ENCODE measurements around the gene INTS1.

Gene INTS1, protein sequence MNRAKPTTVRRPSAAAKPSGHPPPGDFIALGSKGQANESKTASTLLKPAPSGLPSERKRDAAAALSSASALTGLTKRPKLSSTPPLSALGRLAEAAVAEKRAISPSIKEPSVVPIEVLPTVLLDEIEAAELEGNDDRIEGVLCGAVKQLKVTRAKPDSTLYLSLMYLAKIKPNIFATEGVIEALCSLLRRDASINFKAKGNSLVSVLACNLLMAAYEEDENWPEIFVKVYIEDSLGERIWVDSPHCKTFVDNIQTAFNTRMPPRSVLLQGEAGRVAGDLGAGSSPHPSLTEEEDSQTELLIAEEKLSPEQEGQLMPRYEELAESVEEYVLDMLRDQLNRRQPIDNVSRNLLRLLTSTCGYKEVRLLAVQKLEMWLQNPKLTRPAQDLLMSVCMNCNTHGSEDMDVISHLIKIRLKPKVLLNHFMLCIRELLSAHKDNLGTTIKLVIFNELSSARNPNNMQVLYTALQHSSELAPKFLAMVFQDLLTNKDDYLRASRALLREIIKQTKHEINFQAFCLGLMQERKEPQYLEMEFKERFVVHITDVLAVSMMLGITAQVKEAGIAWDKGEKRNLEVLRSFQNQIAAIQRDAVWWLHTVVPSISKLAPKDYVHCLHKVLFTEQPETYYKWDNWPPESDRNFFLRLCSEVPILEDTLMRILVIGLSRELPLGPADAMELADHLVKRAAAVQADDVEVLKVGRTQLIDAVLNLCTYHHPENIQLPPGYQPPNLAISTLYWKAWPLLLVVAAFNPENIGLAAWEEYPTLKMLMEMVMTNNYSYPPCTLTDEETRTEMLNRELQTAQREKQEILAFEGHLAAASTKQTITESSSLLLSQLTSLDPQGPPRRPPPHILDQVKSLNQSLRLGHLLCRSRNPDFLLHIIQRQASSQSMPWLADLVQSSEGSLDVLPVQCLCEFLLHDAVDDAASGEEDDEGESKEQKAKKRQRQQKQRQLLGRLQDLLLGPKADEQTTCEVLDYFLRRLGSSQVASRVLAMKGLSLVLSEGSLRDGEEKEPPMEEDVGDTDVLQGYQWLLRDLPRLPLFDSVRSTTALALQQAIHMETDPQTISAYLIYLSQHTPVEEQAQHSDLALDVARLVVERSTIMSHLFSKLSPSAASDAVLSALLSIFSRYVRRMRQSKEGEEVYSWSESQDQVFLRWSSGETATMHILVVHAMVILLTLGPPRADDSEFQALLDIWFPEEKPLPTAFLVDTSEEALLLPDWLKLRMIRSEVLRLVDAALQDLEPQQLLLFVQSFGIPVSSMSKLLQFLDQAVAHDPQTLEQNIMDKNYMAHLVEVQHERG (N-terminal part only)

DNA sequence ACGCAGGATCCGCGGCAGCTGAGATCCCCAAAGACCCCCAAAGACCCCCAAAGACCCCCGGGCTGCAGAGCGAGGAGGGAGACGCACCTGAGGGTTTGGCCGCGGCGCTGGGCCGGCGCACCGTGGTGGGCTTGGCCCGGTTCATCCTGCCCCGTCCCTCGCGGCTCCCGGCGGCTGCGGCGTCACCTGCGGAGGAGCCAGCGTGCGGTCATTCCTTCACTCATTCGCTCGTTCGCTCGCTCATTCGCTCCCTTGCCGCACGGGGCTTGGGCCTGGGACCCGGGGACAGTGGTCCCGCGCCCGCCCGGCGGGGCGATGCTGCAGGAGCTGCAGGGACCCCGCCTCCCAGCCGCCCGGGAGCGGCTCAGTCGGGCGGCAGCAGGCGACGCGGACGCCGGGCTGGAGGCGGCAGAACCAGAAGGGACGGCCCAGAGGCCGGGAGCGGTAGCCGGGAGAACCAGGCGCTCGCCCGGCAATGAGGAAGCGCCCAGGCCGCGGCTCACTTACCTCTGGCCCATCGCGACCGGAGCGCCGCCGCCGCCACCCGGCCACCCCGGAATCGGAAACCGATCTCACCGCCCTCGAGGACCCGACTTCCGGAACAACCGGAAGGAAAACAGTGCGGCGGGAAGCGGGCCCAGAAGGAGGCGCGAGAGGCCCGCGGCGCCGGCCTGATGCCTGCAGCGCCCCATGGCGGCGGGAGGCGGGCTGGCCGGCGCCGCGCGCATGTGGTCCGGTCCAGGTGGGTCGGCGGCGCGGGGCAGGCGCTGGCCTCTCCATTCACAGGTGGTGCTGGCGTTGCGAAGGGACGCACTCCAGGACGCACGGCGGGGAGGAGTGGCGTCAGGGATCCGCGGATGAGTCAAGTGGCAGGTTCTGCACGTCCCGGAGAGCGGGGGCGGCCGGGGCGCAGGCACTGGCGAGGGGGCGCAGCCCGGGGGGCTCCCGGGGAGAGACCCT lies at the start of gene INTS1:
INTS1 (minus strand) TSS at position 574 of the 960 bp plus-strand sequence; CDS start at position 145, 429 bp downstream.
- H3K4me3 ChIP-seq (ENCODE audit: control insufficient read depth, low read depth, low read length), result peak within 1 kb of the TSS; percentile 97

DNA sequence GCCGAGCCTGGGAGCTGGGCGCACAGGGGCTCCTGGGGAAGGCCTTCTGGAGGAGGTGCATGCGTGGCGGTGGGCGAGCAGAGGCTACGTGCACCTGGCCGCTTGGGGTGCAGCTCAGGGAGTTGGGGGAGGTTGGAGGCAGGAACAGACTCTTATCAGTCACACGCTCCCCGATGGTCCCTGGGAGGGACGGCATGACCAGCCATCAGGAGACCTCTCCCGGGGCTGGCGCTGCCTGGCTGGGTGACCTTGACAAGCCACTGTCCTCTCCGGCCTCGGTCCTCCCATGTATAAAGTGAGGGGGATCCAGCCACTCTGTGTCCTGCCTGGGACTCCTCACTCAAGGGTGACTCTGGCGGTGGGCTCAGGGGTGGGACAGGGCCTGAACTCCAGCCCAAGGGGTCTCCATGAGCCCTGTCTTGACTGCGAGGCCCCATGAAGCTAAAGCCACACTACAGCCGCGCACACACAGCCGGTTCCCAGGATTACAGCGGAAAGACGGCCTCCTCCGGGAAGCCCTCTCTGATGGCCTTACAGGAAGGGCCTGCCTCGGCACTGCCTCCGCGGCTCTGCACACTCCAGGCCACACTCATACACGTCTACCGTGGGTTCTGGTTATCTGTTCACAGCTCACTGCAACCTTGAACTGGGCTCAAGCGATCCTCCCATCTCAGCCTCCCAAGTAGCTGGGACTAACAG lies 49.5 kb upstream of the INTS1 start:
- no peak for DNase-seq (ENCODE audit: low read depth)
- TF ChIP-seq, protein P1, sequence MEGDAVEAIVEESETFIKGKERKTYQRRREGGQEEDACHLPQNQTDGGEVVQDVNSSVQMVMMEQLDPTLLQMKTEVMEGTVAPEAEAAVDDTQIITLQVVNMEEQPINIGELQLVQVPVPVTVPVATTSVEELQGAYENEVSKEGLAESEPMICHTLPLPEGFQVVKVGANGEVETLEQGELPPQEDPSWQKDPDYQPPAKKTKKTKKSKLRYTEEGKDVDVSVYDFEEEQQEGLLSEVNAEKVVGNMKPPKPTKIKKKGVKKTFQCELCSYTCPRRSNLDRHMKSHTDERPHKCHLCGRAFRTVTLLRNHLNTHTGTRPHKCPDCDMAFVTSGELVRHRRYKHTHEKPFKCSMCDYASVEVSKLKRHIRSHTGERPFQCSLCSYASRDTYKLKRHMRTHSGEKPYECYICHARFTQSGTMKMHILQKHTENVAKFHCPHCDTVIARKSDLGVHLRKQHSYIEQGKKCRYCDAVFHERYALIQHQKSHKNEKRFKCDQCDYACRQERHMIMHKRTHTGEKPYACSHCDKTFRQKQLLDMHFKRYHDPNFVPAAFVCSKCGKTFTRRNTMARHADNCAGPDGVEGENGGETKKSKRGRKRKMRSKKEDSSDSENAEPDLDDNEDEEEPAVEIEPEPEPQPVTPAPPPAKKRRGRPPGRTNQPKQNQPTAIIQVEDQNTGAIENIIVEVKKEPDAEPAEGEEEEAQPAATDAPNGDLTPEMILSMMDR (IDR thresholded peaks at IDR 0.05; ENCODE audit: control insufficient read depth, insufficient read depth, low read depth, low read length, missing control alignments), result no peak
- H3K4me3 ChIP-seq (ENCODE audit: control insufficient read depth, low read depth, low read length), result no peak overlapping the region

More for the DNA sequence above, at the start of gene INTS1:
- peak; percentile 35 for DNase-seq (ENCODE audit: low read depth)
- TF ChIP-seq, protein P1 (IDR thresholded peaks at IDR 0.05; ENCODE audit: control insufficient read depth, insufficient read depth, low read depth, low read length, missing control alignments), result peak; percentile 58

DNA sequence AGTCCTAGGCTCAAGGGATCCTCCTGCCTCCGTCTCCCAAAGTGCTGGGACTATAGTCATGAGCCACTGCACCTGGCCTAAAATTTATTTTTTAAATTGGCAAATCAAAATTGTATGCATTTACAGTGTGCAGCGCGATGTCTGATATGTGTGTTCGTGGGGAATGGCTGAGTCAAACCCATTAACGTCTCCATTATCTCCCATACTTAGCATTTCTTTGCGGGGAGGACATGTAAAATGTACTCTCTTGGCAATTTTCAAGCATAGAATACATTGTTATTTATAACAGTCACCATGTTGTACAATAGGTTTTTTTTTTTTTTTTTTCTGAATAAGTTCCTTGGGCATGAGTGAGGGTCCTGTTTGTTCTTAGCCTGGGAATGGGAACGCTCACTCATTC lies 48.0 kb upstream of the INTS1 start:
- TF ChIP-seq, protein P1 (IDR thresholded peaks at IDR 0.05; ENCODE audit: control insufficient read depth, insufficient read depth, low read depth, low read length, missing control alignments), result no peak
- DNase-seq (ENCODE audit: low read depth), result no peak
- H3K4me3 ChIP-seq (ENCODE audit: control insufficient read depth, low read depth, low read length), result no peak overlapping the region

DNA sequence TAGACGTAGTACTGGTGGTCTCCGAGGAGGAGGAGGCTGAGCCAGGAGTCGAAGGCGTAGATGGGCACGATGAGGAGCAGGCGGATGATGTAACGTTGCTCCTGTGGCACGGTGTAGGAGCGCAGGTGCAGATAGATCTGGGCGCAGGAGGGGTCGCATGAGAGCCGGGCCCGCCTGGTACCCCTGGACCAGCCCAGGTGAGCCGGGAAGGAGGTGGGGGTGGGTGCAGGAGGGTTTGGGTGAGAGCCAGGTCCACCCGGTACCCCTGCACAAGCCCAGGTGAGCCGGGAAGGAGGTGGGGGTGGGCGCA lies 46.6 kb upstream of the INTS1 start:
- H3K4me3 ChIP-seq (ENCODE audit: control insufficient read depth, low read depth, low read length), result no peak overlapping the region
- TF ChIP-seq, protein P1 (IDR thresholded peaks at IDR 0.05; ENCODE audit: control insufficient read depth, insufficient read depth, low read depth, low read length, missing control alignments), result no peak
- no peak for DNase-seq (ENCODE audit: low read depth)

DNA sequence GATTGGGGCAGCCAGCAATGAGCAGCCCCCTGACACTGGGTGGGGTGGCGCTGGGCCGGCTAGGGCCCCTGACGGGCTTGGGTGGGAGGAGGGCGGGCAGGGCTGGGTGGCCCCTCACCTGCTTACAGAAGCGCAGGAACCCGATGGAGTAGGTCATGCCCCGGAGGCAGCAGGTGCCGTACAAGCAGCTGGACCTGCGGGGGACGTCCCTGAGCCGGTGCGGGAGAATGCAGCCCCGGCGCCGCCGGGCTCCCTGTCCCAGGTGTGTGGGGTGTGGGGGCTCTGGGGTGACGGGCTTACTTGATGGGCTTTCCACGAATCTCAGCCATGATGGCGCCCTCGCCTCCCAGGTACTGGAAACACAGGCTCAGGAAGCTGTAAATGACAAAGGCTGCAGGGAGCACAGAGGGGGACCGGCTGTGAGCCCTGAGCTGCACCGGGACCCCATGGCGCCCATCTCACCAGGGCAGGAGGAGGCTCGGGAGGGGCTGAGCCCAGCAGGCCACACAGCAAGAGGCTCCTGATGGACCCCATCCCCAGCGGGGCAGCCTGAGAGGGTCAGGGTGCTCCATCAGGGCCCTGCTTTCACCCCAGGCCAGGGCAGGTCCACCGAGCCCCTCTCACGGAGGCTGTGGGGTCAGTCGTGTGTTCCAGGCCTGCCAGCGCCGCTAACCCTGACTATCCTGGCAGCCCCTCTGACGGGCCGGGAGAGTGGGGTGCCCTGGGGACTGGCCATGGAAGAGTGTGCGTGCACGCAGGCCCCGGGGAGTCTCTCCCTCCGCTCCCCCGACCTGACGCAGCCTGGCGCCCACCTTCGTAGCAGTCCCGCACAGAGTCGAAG lies 46.0 kb upstream of the INTS1 start:
- DNase-seq (ENCODE audit: low read depth), result no peak
- TF ChIP-seq, protein P1 (IDR thresholded peaks at IDR 0.05; ENCODE audit: control insufficient read depth, insufficient read depth, low read depth, low read length, missing control alignments), result no peak
- no peak overlapping the region for H3K4me3 ChIP-seq (ENCODE audit: control insufficient read depth, low read depth, low read length)
